K562 (cell line): ENCODE results near the gene ALG14. TPM values are rescaled to one million over a fixed set of nuclear protein-coding genes. Genes with fewer than 3 reads are reported as not detected.

ENCODE experiments used
- ARID3A ChIP-seq: IDR thresholded peaks from 2 replicates; pipeline ENCODE4 v1.6.1; 2012; ENCODE audit warnings: low read depth, low read length, improper control_type of control experiment, borderline replicate concordance
- CAMTA2 ChIP-seq: fragments of 250-450 bp; sonication (Bioruptor Pico); conservative IDR thresholded peaks from 2 replicates; pipeline ENCODE4 v1.5.1; 2022
- CBFA2T3 ChIP-seq: fragments of 450-650 bp; IDR thresholded peaks from 2 replicates; pipeline ENCODE4 v1.6.1; 2017
- CC2D1A ChIP-seq: fragments of 450-650 bp; IDR thresholded peaks from 2 replicates; pipeline ENCODE4 v1.6.1; 2017; ENCODE audit warnings: mild to moderate bottlenecking
- CREB3 ChIP-seq: fragments of 450-650 bp; conservative IDR thresholded peaks from 2 replicates; pipeline ENCODE4 v1.6.1; 2016; ENCODE audit warnings: missing genetic modification characterization, low read depth, mild to moderate bottlenecking, missing compliant biosample characterization, moderate library complexity
- E2F4 ChIP-seq: sonication (generic); formaldehyde crosslinking; IDR thresholded peaks from 2 replicates; pipeline ENCODE4 v1.8.0; 2022; ENCODE audit warnings: mild to moderate bottlenecking, low read depth, missing genetic modification reagents
- ELF4 ChIP-seq: fragments of 450-650 bp; formaldehyde crosslinking; IDR thresholded peaks from 2 replicates; pipeline ENCODE4 v1.4.0; 2022; ENCODE audit warnings: missing genetic modification characterization
- ETS2 ChIP-seq: IDR thresholded peaks from 2 replicates; pipeline ENCODE4 v1.6.1; 2016; ENCODE audit warnings: borderline replicate concordance, missing genetic modification characterization, mild to moderate bottlenecking, moderate library complexity, missing compliant biosample characterization; ENCODE audit not compliant: poor library complexity, severe bottlenecking
- GATAD2B ChIP-seq: fragments of 450-650 bp; IDR thresholded peaks from 2 replicates; pipeline ENCODE4 v1.6.1; 2017; ENCODE audit warnings: mild to moderate bottlenecking, borderline replicate concordance
- HNRNPH1 ChIP-seq: fragments of 200-400 bp; formaldehyde crosslinking; optimal IDR thresholded peaks from 2 replicates; pipeline ENCODE3; 2017; ENCODE audit warnings: low read depth, mild to moderate bottlenecking, low read length, moderate library complexity
- HOXB6 ChIP-seq: fragments of 250-450 bp; sonication (Bioruptor Pico); IDR thresholded peaks from 2 replicates; pipeline ENCODE4 v1.5.1; 2022; ENCODE audit warnings: mild to moderate bottlenecking, borderline replicate concordance
- KAT2B ChIP-seq: IDR thresholded peaks from one replicate; pipeline ENCODE4 v1.6.1; 2012; ENCODE audit warnings: low read depth, mild to moderate bottlenecking, control low read depth, inconsistent platforms, low read length, moderate library complexity
- NCOA6 ChIP-seq: fragments of 450-650 bp; IDR thresholded peaks from 2 replicates; pipeline ENCODE4 v1.6.1; 2017; ENCODE audit warnings: mild to moderate bottlenecking
- NFYB ChIP-seq: IDR thresholded peaks from 2 replicates; pipeline ENCODE4 v1.6.1; 2011; ENCODE audit warnings: mild to moderate bottlenecking, moderate library complexity; ENCODE audit not compliant: insufficient read length; ENCODE audit errors: extremely low read depth
- OTX1 ChIP-seq: fragments of 450-650 bp; formaldehyde crosslinking; IDR thresholded peaks from 2 replicates; pipeline ENCODE4 v1.4.0; 2022; ENCODE audit warnings: mild to moderate bottlenecking
- SIN3B ChIP-seq: fragments of 450-650 bp; IDR thresholded peaks from 2 replicates; pipeline ENCODE4 v1.6.1; 2017; ENCODE audit warnings: low read depth, mild to moderate bottlenecking, moderate library complexity
- SREBF1 ChIP-seq: fragments of 150-350 bp; IDR thresholded peaks from 2 replicates; pipeline ENCODE4 v1.6.1; 2014; ENCODE audit warnings: antibody characterized with exemption, low read depth, low read length, borderline replicate concordance
- TAL1 ChIP-seq: fragments of 450-650 bp; IDR thresholded peaks from 2 replicates; pipeline ENCODE4 v1.6.1; 2016; ENCODE audit warnings: mild to moderate bottlenecking
- TEAD2 ChIP-seq: fragments of 450-650 bp; IDR thresholded peaks from 2 replicates; pipeline ENCODE4 v1.6.1; 2016; ENCODE audit warnings: missing genetic modification characterization, control low read depth, missing compliant biosample characterization
- ZEB2 ChIP-seq: fragments of 450-650 bp; IDR thresholded peaks from 2 replicates; pipeline ENCODE4 v1.6.1; 2016
- ZFX ChIP-seq: sonication (generic); formaldehyde crosslinking; IDR thresholded peaks from 2 replicates; pipeline ENCODE4 v1.8.0; 2022; ENCODE audit warnings: mild to moderate bottlenecking, missing genetic modification reagents, moderate library complexity
- ZNF239 ChIP-seq: fragments of 250-450 bp; sonication (Bioruptor Pico); IDR thresholded peaks from 2 replicates; pipeline ENCODE4 v1.4.0; 2020; ENCODE audit warnings: mild to moderate bottlenecking
- ZNF282 ChIP-seq: sonication (generic); formaldehyde crosslinking; IDR thresholded peaks from 2 replicates; pipeline ENCODE4 v1.8.1; 2023; ENCODE audit warnings: missing genetic modification reagents
- ZNF3 ChIP-seq: fragments of 250-450 bp; sonication (Bioruptor Pico); IDR thresholded peaks from 2 replicates; pipeline ENCODE4 v1.5.0; 2021; ENCODE audit warnings: mild to moderate bottlenecking, moderate library complexity
- ZNF639 ChIP-seq, 2 experiments: fragments of 200-800 bp in 1 of 2; sonication (Bioruptor generic) in 1 of 2; sonication (generic) in 1 of 2; formaldehyde crosslinking in 1 of 2; IDR thresholded peaks in 1 of 2; conservative IDR thresholded peaks in 1 of 2; 2 replicates each; pipeline versions ENCODE4 v1.5.0 to v1.6.1; 2016 to 2020; ENCODE audit warnings: missing compliant biosample characterization in 1 of 2, missing genetic modification characterization in 1 of 2, missing genetic modification reagents in 1 of 2
- ZNF778 ChIP-seq: fragments of 450-650 bp; formaldehyde crosslinking; IDR thresholded peaks from 2 replicates; pipeline ENCODE4 v1.4.0; 2020; ENCODE audit warnings: mild to moderate bottlenecking, moderate library complexity
- ZNF780A ChIP-seq: fragments of 250-450 bp; sonication (Bioruptor Pico); IDR thresholded peaks from 2 replicates; pipeline ENCODE4 v1.5.0; 2021; ENCODE audit warnings: mild to moderate bottlenecking
- ZNF830 ChIP-seq: fragments of 250-450 bp; sonication (Bioruptor Pico); IDR thresholded peaks from 2 replicates; pipeline ENCODE4 v1.5.0; 2021; ENCODE audit warnings: mild to moderate bottlenecking
- polyA plus RNA-seq, 8 experiments: library from polyadenylated mRNA; depleted of rRNA in 4 of 8; stranded (reverse) in 5 of 8; unstranded in 3 of 8; fragments of >200 nt; fragmentation: Nextera tagmentation in 2 of 8; fragmentation: Illumina TruSeq in 1 of 8; extraction: Ambion mirVana in 2 of 8; extraction: Trizol in 1 of 8; gene quantifications; 2 replicates each; pipeline versions ENCODE4 v1.2.1 to v1.2.3, GENCODE V29; 2011 to 2014; ENCODE audit warnings: inconsistent platforms in 1 of 8, missing spikeins in 1 of 8
- total RNA-seq, 7 experiments: library from RNA; depleted of rRNA in 6 of 7; stranded (reverse); fragments of >200 nt in 6 of 7; fragmentation: Illumina TruSeq in 2 of 7; extraction: Trizol in 2 of 7; gene quantifications; 2 replicates each; pipeline versions ENCODE4 v1.2.1 to v1.2.3, GENCODE V29; 2011 to 2021; ENCODE audit warnings: low replicate concordance in 1 of 7

The ALG14 gene
- total and polyA plus RNA-seq, 9 of the 15 experiments (the other 6 are each of a cell fraction or from before 2014, with no cell fraction given) = 2.8 to 16.2 (median 4.9) TPM

GRCh38 chr1:95085376-95085775 is 12.6 kb upstream of the ALG14 start (continued):
- TF ChIP-seq HOXB6 (CRISPR knock-in tag) (no peak), ZNF3 (CRISPR knock-in tag) (no peak), TEAD2 (tag) (no peak), GATAD2B (peak; percentile 70; the same call in 1 of the 2 replicates), KAT2B (no peak), HNRNPH1 (no peak), CREB3 (tag) (no peak), ZNF778 (CRISPR knock-in tag) (no peak), CAMTA2 (CRISPR knock-in tag) (no peak), ELF4 (no peak), ZNF780A (no peak), CC2D1A (peak; percentile 43; the same call in 1 of the 2 replicates), SREBF1 (no peak), ETS2 (tag) (no peak), ARID3A (no peak), ZEB2 (peak; percentile 21; the same call in 1 of the 2 replicates), OTX1 (CRISPR knock-in tag) (no peak), NCOA6 (peak; percentile 40; the same call in 1 of the 2 replicates), ZNF282 (CRISPR knock-in tag) (no peak), NFYB (no peak), ZNF639 (CRISPR knock-in tag; conservative IDR thresholded peaks at IDR 0.05 in 1 of 2, IDR thresholded peaks at IDR 0.05 in 1 of 2) (no peak), ZFX (no peak), SIN3B (no peak), CBFA2T3 (peak; percentile 94), TAL1 (peak; percentile 92), ZNF239 (no peak), ZNF830 (no peak), E2F4 (CRISPR knock-in tag) (no peak)
